Activated CD8-positive, alpha-beta T cell treated with anti-CD3 and anti-CD28 coated beads for 36 hours (primary cell): Measurements from ENCODE around the gene MYO1D. TPM values are rescaled to one million over a fixed set of nuclear protein-coding genes. Genes with fewer than 3 reads are reported as not detected.

Experiments
- ATAC-seq: fragments of 200-7000 bp; cut with Tn5 transposase; one replicate; pipeline ENCODE4 v1.10.0; 2021; ENCODE audit warnings: mild to moderate bottlenecking, moderate library complexity
- CTCF ChIA-PET: fragments of 350-600 bp; sonication (Branson Sonifier 250); formaldehyde crosslinking; loops from one replicate; lab custom pipeline; 2021; ENCODE audit warnings: antibody characterized with exemption; lab: Charles Lee
- POLR2A ChIA-PET: fragments of 350-600 bp; sonication (Branson Sonifier 250); formaldehyde crosslinking; loops from one replicate; lab custom pipeline; 2021; ENCODE audit warnings: antibody characterized with exemption; lab: Charles Lee
- DNase-seq: peaks from one replicate; pipeline ENCODE4 v3.0.0-alpha.2; 2020
- H3K27ac Mint-ChIP-seq: one replicate; pipeline ENCODE4 v1.8.0; 2021; ENCODE audit warnings: mild to moderate bottlenecking, mixed read lengths
- H3K27me3 Mint-ChIP-seq: one replicate; pipeline ENCODE4 v1.8.0; 2021; ENCODE audit warnings: mixed read lengths
- H3K36me3 Mint-ChIP-seq: one replicate; pipeline ENCODE4 v1.8.0; 2021; ENCODE audit warnings: low read depth, mixed read lengths
- H3K4me1 Mint-ChIP-seq: one replicate; pipeline ENCODE4 v1.8.0; 2021; ENCODE audit warnings: low read depth, mixed read lengths
- H3K4me3 Mint-ChIP-seq: one replicate; pipeline ENCODE4 v1.8.0; 2021; ENCODE audit warnings: mild to moderate bottlenecking, moderate library complexity, mixed read lengths
- H3K9me3 Mint-ChIP-seq: one replicate; pipeline ENCODE4 v1.8.0; 2021; ENCODE audit warnings: mixed read lengths
- intact Hi-C: fragments of 100-400 bp; cut with micrococcal nuclease; formaldehyde crosslinking; loops from one replicate; pipeline ENCODE4 v1.10.0; 2022
- total RNA-seq, 2 experiments: library from RNA; stranded (reverse); gene quantifications; one replicate each; pipeline ENCODE4 v1.2.3, GENCODE V29; 2021
- TF ChIP-seq, protein P1 (sequence below): fragments of 200-600 bp; IDR thresholded peaks from one replicate; pipeline ENCODE4 v1.8.0; 2022; ENCODE audit warnings: antibody characterized with exemption, mild to moderate bottlenecking

The MYO1D gene
- total RNA-seq, 2 experiments from 2014 or later = 8.3 to 9.2 TPM

GRCh38 chr17:32444301-32445073 is 432.4 kb downstream of the MYO1D start, which contains the start of gene PSMD11:
Gene PSMD11 (plus strand): TSS chr17:32444510. CDS start chr17:32444524, 14 bp downstream.
- ChIA-PET POLR2A (interaction anchor here (0.6 to 1.9 kb wide), 17 partner anchors 9 to 432 kb away, joined by 3 to 13 read pairs (median 4); partner anchors contain the start of genes C17orf75, CDK5R1 and MYO1D), CTCF (interaction anchor here (0.7 to 11.1 kb wide), 43 partner anchors 9 to 433 kb away, joined by 3 to 164 read pairs (median 4); partner anchors contain the start of genes C17orf75, CDK5R1 and MYO1D)
- intact Hi-C loops = no loop called here
- ATAC-seq (peak; percentile 97), DNase-seq (peak; percentile 99)
- peak within 1 kb of the TSS; percentile 76 for H3K27ac Mint-ChIP-seq
- peaks cover 30% of the 10 kb centered on the region for H3K36me3 Mint-ChIP-seq
- H3K27me3 Mint-ChIP-seq = peaks cover 6% of the 10 kb centered on the region
- TF ChIP-seq, protein P1, sequence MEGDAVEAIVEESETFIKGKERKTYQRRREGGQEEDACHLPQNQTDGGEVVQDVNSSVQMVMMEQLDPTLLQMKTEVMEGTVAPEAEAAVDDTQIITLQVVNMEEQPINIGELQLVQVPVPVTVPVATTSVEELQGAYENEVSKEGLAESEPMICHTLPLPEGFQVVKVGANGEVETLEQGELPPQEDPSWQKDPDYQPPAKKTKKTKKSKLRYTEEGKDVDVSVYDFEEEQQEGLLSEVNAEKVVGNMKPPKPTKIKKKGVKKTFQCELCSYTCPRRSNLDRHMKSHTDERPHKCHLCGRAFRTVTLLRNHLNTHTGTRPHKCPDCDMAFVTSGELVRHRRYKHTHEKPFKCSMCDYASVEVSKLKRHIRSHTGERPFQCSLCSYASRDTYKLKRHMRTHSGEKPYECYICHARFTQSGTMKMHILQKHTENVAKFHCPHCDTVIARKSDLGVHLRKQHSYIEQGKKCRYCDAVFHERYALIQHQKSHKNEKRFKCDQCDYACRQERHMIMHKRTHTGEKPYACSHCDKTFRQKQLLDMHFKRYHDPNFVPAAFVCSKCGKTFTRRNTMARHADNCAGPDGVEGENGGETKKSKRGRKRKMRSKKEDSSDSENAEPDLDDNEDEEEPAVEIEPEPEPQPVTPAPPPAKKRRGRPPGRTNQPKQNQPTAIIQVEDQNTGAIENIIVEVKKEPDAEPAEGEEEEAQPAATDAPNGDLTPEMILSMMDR = no peak
- H3K4me1 Mint-ChIP-seq = peaks cover 37% of the 10 kb centered on the region
- peak within 1 kb of the TSS; percentile 80 for H3K4me3 Mint-ChIP-seq
- H3K9me3 Mint-ChIP-seq = no peaks in the 10 kb centered on the region

DNA sequence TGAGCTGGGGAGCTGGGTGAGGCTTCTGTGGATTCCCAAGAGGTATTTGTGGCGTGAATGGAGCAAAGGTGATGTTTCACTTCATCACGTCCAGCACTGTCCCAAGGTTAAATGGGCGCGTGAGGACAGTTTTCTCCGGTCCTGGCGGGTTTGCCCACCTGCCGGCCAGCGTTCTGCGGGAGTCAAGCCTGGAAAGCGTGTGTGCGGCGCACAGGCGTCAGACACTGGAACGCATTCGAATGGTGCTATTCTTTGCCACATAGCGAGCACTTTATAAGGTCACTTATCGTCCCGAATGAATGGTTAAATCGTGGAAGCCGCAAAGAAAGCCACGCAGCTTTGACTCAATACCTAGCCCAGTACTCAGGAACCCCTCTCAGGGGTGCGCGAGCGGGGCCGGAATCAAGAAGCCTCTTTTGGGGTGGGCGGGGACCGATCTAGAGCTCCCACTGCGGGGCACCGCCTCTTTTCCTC is 433.1 kb downstream of the MYO1D start:
- H3K4me3 Mint-ChIP-seq = peak overlapping the region; percentile 80
- CTCF ChIA-PET = interaction anchor here (0.7 to 11.1 kb wide), 41 partner anchors 9 to 434 kb away, joined by 3 to 164 read pairs (median 4); partner anchors contain the start of genes C17orf75, CDK5R1 and MYO1D
- peaks cover 6% of the 10 kb centered on the region for H3K27me3 Mint-ChIP-seq
- ATAC-seq (no peak), DNase-seq (no peak)
- POLR2A ChIA-PET = interaction anchor here (0.6 to 1.9 kb wide), 12 partner anchors 10 to 433 kb away, joined by 3 to 13 read pairs (median 4); partner anchors contain the start of genes C17orf75, CDK5R1 and MYO1D
- no peaks in the 10 kb centered on the region for H3K9me3 Mint-ChIP-seq
- peaks cover 26% of the 10 kb centered on the region for H3K36me3 Mint-ChIP-seq
- no peak overlapping the region for H3K27ac Mint-ChIP-seq
- TF ChIP-seq, protein P1 = peak; percentile 92
- intact Hi-C loops = no loop called here
- peaks cover 34% of the 10 kb centered on the region for H3K4me1 Mint-ChIP-seq

Other genes starting within 250 kb of the MYO1D start
- gene TMEM98, start 51.0 kb upstream of the MYO1D start, total RNA-seq = not detected
- not detected for gene SPACA3, start 114.7 kb upstream of the MYO1D start, total RNA-seq